K562 (cell line): ENCODE measurements around the gene EFCAB8. TPM values are rescaled to one million over a fixed set of nuclear protein-coding genes. Genes with fewer than 3 reads are reported as not detected.

ENCODE experiments used
- ARID1B ChIP-seq: fragments of 450-650 bp; IDR thresholded peaks from 2 replicates; pipeline ENCODE4 v1.6.1; 2016; ENCODE audit warnings: antibody characterized with exemption, mild to moderate bottlenecking, inconsistent platforms
- ATF1 ChIP-seq, 2 experiments: fragments of 450-650 bp in 1 of 2; IDR thresholded peaks; 2 replicates each; pipeline ENCODE4 v1.6.1; 2016; ENCODE audit warnings: missing compliant biosample characterization in 1 of 2, missing genetic modification characterization in 1 of 2
- HDAC3 ChIP-seq: fragments of 450-650 bp; IDR thresholded peaks from 2 replicates; pipeline ENCODE4 v1.6.1; 2018; ENCODE audit warnings: borderline replicate concordance, mild to moderate bottlenecking, moderate library complexity; ENCODE audit not compliant: partially characterized antibody
- PRMT5 ChIP-seq: sonication (generic); formaldehyde crosslinking; IDR thresholded peaks from 2 replicates; pipeline ENCODE4 v1.5.0; 2020; ENCODE audit warnings: missing genetic modification reagents
- RBM25 ChIP-seq: fragments of 200-400 bp; formaldehyde crosslinking; IDR thresholded peaks from 2 replicates; pipeline ENCODE4 v1.6.1; 2018; ENCODE audit warnings: low read length, low read depth, moderate library complexity; ENCODE audit not compliant: severe bottlenecking
- SRSF7 ChIP-seq: fragments of 200-400 bp; formaldehyde crosslinking; optimal IDR thresholded peaks from 2 replicates; pipeline ENCODE3; 2017; ENCODE audit warnings: mild to moderate bottlenecking, low read depth, low read length
- THRAP3 ChIP-seq: fragments of 450-650 bp; IDR thresholded peaks from 2 replicates; pipeline ENCODE4 v1.6.1; 2016; ENCODE audit warnings: mild to moderate bottlenecking, inconsistent platforms, borderline replicate concordance
- THRB ChIP-seq: fragments of 450-650 bp; formaldehyde crosslinking; conservative IDR thresholded peaks from 2 replicates; pipeline ENCODE4 v1.4.0; 2022; ENCODE audit warnings: mild to moderate bottlenecking, missing genetic modification characterization
- U2AF2 ChIP-seq: fragments of 200-400 bp; formaldehyde crosslinking; optimal IDR thresholded peaks from 2 replicates; pipeline ENCODE3; 2017; ENCODE audit warnings: low read depth, mild to moderate bottlenecking, low read length
- ZNF175 ChIP-seq: fragments of 200-800 bp; sonication (Bioruptor generic); IDR thresholded peaks from 2 replicates; pipeline ENCODE4 v1.6.1; 2016; ENCODE audit warnings: low read depth, mild to moderate bottlenecking, missing genetic modification characterization, missing compliant biosample characterization
- polyA plus RNA-seq, 8 experiments: library from polyadenylated mRNA; depleted of rRNA in 4 of 8; stranded (reverse) in 5 of 8; unstranded in 3 of 8; fragments of >200 nt; fragmentation: Nextera tagmentation in 2 of 8; fragmentation: Illumina TruSeq in 1 of 8; extraction: Ambion mirVana in 2 of 8; extraction: Trizol in 1 of 8; gene quantifications; 2 replicates each; pipeline versions ENCODE4 v1.2.1 to v1.2.3, GENCODE V29; 2011 to 2014; ENCODE audit warnings: inconsistent platforms in 1 of 8, missing spikeins in 1 of 8
- total RNA-seq, 7 experiments: library from RNA; depleted of rRNA in 6 of 7; stranded (reverse); fragments of >200 nt in 6 of 7; fragmentation: Illumina TruSeq in 2 of 7; extraction: Trizol in 2 of 7; gene quantifications; 2 replicates each; pipeline versions ENCODE4 v1.2.1 to v1.2.3, GENCODE V29; 2011 to 2021; ENCODE audit warnings: low replicate concordance in 1 of 7
- TF ChIP-seq, protein P1 (sequence below): sonication (generic); IDR thresholded peaks from 2 replicates; pipeline ENCODE4 v1.6.1; 2016

Gene EFCAB8
- total and polyA plus RNA-seq, 9 of the 15 experiments (the other 6 are each of a cell fraction or from before 2014, with no cell fraction given): 0.03 to 0.18 (median 0.11) TPM; not detected in 6

DNA sequence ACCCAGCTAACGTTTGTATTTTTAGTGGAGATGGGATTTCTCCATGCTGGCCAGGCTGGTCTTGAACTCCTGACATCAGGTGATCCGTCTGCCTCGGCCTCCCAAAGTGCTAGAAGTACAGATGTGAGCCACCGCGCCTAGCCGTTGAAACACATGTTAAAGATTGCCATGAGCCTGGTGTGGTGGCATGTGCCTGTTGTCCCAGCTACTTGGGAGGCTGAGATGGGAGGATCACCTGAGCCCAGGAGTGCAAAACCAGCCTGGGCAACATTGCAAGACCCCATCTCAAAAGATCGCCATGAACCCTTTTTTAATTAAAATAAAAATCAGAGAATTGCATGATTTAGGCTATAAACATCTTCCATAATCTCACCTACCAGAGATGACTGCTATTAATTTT, 2.7 kb downstream of the EFCAB8 start (continued):
- no peak for TF ChIP-seq THRAP3
- no peak for TF ChIP-seq SRSF7
- TF ChIP-seq PRMT5 (CRISPR knock-in tag): no peak
- no peak for TF ChIP-seq ARID1B
- TF ChIP-seq HDAC3: no peak
- TF ChIP-seq ZNF175: no peak
- TF ChIP-seq U2AF2: no peak
- no peak for TF ChIP-seq THRB (CRISPR knock-in tag)
- TF ChIP-seq, protein P1, sequence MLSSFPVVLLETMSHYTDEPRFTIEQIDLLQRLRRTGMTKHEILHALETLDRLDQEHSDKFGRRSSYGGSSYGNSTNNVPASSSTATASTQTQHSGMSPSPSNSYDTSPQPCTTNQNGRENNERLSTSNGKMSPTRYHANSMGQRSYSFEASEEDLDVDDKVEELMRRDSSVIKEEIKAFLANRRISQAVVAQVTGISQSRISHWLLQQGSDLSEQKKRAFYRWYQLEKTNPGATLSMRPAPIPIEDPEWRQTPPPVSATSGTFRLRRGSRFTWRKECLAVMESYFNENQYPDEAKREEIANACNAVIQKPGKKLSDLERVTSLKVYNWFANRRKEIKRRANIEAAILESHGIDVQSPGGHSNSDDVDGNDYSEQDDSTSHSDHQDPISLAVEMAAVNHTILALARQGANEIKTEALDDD: no peak
- no peak for TF ChIP-seq RBM25
- TF ChIP-seq ATF1 (CRISPR knock-in tag; IDR thresholded peaks at IDR 0.05): no peak
- no peak for TF ChIP-seq ATF1 (tag; IDR thresholded peaks at IDR 0.05)
